Stimulated activated CD8-positive, alpha-beta memory T cell treated with anti-CD3 and anti-CD28 coated beads, Interleukin-2, amount 100 ng/mL, for 1 hour (primary cell): Measurements from ENCODE around the gene PNPLA1.

Source experiments
- DNase-seq, 2 donors: peaks; one replicate each; pipeline ENCODE4 v3.0.0-alpha.2; 2020; ENCODE audit warnings: low read depth in 2 of 2

Gene PNPLA1

DNA sequence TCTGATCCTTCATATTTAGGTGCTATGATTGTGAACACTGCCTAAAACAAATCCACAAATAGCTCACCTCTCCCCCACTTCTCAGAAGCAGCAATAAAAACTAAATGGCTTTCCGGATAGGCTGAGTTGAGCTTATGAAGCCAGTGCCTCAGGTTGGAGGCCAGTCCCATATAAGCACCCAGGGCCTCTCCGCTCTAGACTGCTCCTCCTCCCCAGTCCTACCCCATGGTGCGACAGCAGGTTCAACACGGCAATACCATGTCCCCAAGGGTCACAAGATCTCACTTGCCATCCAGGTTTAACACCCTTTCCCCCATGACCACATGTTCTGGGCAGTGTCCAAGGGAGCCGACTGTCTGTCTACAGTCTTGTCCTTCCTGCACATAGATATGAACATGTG, 46.1 kb downstream of the PNPLA1 start:
- no peak for DNase-seq

DNA sequence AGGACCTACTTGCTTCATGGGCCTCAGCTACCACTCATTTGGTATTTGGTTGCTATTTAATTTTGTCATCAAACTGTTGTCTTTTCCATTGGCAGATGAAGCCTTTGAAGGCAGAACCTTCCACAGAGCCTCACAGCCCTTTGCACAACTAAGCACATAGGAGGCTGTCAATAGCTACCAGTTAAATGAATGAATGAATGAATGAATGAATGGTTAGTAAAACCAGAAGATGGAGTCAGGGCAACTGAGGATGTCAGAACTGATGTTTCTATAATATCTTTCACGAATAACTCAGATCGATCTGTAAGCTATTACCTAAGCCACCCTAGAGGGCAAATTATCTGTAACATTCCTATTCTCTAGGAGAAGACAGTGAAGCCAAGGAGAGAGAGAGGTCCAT, 47.8 kb downstream of the PNPLA1 start:
- no peak for DNase-seq

DNA sequence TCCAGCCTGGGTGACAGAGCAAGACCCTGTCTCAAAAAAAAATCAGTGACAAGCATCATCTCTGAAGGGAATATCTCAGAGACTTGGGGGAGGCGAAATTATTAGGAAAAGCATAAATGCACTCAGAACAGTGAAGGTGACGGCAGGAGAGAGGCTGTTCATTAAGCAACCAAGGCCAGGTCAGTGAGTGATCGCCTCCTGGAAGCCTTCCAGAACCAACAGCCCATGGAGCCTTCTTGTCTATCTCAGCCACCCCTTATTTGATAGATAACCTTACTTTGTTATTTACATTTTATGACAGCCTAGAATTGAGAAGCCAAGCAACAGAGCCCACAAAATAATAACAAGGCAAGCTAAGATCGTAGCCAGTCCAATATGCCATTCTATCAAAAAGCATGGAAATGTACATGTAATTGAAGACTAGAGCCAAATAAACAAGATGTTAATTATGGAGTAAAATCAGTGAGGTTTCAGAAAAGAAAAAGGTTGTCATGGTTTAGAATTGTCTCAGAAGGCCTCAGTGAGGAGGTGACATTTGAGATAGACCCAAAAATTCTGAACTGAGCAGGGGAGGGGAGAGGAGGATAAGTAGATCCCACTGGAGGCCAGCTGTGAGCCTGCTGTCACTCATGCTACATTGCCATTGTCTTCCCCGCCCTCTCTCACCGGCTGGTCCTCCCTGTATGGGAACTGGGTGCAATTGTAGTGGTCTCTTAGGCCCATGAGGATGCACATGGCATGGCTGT, 49.0 kb downstream of the PNPLA1 start:
- DNase-seq = no peak

DNA sequence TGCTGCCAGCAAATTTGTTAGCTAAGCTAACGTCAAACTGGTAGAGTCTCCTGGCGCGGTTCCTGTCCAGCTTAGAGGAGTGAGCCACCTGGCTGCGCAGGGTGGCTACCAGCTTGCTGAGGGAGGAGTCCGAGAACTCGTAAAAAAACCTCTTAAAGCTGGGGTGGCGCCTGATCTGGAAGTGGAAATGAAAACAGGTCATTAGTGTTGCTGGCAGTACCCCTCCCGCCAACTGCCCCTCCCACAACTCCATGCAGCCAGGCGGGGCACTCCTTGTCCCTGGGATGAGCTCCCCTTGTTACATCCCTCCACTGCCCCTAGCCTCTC, 49.5 kb downstream of the PNPLA1 start:
- no peak for DNase-seq

DNA sequence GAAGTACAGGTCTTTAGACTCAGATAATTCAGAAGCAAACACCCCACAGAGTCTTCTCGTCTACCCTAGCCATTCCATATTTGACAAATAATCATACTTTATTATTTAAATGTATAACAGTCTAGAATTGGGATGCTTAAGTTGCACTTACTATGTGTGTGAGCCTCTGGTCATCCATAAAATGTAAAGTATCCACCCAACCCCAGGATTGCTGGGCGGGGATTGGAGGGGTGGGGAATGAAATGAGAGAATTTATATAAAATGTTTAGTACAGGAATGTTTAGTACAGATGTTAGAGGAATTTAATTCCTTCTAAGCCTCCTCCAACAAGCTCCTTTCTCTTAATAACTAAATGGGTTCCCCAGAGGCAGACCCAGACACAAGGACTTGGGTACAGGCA, 50.0 kb downstream of the PNPLA1 start:
- no peak for DNase-seq

DNA sequence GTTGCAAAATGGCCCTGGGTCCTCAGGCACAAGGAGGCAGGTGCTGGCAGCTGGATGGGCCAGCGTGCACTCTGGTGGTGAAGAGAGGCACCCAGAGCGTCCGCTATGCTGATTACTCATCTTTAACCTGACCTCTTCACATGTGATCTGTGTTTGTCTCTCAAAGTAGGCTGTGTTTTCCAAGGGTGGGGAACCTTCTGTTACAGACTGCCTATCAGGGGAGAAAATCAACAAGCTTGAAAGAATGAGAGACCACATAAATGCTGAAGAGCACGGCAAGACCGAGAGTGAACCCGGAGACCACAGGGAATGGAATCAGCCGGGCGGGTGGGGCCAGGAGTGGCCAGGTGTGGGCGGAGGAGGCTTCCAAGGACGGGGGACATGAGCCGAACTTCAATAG, 50.6 kb downstream of the PNPLA1 start:
- DNase-seq = no peak

DNA sequence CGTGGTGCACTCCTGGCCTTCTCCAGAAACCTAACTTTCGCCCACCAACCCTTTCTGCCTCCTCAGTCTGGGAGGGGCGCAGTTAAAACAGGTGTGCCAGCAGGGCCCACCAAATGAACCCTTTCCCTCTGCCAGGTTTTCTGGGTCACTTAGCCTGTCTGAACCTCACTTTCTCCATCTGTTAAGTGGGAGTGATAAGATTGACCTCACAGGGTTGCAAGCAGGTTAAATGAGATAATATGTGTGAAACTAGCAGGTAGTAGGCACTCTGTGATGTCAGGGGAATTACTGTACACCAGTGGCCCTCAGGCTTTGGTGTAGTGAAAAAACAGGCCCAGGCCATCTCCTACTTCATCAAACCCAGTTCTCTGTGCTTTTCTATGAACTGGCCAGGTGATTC, 52.7 kb downstream of the PNPLA1 start:
- DNase-seq = no peak

DNA sequence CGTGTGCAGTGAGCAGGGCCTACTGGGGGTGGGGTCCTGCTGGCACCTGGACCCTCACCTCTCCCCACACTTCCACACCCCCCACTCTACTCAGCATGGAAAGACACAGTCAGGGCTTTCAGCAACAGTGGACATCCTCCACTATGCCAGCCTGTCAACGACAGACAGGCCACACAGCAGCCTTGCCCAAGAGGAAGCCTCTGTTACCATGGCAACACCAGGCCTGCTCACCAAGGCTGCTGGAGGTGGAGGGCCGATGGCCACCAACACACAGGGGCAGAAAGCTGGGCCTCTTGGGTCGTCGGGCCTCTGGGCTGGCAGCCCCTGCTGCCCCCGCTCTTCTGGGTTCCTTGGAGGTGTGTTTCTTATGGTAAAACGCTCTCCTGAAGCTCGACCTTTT, 53.2 kb downstream of the PNPLA1 start:
- DNase-seq = no peak

DNA sequence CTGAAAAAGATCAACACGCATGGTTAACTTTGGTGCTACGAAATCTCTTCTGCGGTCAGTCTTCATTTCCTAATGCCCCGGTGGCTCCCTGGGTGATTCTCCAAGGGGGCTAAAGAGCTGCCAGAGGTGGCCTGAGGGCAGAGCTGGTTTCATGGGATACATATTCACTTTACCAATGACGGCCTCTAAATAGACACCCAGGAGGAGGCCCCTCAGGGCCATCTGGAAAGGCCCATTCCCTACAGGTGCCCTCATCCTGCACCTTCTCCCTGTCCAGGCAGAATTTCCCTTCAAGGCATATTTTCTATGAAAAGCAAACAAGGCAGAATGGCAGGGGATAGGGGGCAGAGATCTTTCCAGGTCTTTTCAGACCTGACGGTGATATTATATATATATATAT, 54.3 kb downstream of the PNPLA1 start:
- DNase-seq = no peak

DNA sequence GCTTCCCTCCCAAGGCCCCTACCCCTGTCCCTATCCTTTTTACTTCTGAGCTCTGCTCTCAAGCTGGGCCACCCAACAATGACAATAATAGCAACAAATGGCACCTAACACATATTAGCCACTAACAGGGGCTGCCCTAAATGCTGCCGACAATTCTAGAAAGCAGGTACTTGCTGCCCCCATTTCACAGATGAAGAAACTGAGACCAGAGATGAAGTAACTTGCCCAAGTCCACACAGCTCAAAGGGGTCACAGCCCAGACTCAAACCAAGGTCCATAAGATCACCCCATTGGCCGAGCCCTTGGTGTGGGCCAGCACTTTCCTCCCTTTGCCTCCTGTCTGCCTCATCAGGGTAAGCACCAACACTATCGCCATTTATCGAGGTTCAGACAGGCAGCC, 54.9 kb downstream of the PNPLA1 start:
- DNase-seq = no peak

DNA sequence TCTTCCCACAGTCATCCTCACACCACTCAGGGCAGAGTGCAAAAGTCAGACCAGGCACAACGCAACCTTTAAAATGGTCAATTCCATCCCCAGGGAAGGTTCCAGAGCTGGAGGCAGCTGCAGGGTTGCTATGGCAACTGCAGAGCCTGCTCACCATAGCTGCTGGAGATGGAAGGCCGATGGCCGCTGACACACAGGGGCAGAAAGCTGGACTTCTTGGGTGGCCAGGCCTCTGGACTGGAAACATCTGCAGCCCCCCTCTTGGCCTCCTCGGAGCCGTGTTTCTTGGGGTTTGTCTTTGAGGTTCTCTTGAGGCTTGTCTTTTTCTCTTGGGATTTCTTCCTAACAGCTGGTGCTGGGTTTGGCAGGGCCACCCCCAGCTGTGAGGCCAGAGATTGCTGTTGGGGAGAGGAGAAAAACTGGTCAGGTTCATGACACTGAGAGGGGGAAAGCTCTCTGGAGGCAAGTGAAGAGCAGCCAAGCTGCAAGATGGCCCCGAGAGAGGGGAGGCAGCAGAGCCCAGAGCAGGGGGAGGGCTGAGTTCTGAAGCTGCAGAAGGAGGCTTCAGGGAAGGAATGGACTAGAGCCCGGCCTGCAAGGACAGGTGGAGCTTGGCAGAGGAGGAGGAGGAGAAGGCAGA, 56.6 kb downstream of the PNPLA1 start:
- DNase-seq = no peak

DNA sequence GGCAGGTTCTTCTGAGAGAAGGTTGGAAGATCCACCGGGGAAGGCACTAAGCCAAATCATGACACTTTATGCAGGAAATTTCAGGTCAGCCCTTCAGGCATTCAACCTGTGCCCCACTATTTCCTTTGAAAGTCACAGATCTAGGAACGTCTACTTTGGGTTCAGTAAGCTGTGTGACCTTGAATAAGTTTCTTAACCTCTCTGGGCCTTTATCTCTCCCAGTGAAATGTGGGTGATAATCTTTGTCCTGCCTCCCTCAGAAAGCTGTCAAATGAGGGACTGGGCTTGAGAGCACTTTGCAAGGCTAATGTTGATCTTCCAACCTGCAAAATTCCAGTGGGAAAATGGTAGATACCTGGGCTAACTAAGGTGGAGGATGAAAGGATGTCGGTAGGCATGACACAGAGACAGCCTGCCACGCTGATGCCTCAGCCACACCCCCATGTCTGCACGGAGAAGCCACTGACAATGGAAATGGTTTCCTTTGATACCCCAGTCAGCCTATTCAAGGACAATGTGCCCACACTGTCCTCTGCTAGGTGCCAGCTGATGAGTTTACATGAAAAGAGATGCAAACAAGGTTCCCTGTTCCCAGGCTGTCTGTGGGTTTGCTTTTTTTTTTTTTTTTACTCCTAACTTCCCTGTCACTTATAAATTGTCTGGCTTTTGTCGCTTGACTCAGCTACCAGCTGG, 57.5 kb downstream of the PNPLA1 start:
- DNase-seq = no peak

DNA sequence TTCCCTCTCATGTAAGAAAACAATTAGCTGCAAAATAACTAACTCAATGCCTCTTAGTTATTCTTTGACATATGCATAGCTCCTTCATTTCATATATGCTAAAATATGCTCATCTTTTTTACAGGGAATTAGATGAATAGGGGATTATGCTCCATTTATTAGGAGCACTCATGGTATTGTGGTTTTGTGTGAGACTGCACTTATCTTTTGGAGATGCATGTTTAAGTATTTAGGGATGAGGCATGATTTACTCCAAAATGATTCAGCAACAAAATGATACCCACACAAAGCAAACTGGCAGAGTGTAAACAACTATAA, 58.0 kb downstream of the PNPLA1 start:
- DNase-seq = no peak

DNA sequence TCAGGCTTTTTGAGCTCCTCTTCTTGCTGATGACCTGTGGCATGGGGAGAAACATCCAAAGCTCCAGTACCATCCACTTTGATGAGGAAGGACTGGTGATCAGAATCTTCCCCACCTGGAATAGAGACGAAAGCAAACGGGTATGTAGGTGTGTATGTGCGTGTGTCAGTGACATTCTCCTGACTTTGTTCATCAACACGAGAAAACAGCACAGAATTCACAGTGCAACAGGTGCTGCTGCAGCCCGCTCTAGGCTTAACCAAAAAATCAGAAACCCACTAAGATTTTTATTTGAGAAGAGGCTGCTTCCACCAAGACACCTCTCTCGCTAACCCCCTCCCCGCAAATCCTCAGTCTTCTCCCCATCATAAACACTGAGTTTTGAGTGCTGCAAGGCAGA, 58.7 kb downstream of the PNPLA1 start:
- DNase-seq = no peak

DNA sequence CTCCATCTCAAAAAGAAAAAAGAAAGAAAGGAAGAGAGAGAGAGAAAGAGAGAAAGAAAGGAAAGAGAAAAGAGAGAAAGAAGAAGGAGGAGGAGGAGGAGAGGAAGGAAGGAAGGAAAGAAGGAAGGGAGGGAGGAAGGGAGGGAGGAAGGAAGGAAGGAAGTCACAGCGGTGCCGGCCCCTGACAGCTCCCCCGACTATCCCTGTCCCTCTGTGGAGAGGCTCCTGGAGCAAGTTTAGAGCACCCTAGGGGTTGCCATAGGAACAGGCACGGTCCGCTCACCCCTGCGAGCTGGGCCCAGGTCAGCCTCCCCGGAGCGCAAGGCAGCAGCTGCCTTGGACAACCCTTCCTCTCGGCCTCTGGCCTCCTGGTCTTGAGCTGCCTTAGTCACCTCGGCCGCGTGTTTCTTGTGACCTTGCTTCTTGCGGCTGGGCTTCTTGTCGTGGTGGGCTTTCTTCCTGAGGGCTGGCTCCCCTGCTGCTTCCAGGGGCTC, 60.0 kb downstream of the PNPLA1 start:
- no peak for DNase-seq

DNA sequence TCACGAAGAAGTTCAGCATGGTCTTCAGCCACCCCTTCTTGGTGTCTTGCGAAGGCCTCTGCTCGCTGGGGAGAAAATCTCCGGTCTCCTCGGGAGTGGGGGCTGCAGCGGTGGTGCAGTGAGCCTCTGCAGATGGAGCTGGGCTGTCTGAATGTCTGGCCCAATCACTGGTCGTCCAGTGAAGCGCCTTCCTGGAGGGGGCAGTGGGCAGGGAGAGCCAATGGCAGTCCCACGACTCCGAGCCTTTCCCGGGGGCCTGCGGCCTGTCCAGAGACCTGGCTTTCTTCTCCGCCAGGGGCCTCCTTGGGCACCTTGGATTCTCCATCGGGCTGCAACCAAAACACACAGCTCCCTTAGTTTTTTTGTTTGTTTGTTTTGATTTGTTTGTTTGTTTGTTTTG, 60.5 kb downstream of the PNPLA1 start:
- no peak for DNase-seq

DNA sequence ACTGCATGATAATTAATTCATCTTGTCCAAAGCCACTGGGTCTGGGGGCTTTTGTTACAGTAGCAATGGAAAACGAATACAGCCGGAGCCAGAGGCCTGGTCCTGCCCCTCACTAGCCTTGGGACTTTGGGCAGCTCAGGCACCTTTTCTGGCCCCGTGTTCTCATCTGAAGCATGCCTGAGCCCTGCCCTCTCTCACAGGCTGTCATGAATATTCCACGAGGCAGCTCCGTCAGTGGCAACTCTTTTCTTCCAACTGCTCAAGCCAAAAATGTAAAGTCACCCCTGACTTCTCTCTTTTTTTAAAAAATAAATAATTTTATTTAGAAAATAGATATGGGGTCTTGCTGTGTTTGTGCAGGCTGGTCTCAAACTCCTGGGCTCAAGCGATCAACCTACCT, 61.5 kb downstream of the PNPLA1 start:
- DNase-seq = no peak

DNA sequence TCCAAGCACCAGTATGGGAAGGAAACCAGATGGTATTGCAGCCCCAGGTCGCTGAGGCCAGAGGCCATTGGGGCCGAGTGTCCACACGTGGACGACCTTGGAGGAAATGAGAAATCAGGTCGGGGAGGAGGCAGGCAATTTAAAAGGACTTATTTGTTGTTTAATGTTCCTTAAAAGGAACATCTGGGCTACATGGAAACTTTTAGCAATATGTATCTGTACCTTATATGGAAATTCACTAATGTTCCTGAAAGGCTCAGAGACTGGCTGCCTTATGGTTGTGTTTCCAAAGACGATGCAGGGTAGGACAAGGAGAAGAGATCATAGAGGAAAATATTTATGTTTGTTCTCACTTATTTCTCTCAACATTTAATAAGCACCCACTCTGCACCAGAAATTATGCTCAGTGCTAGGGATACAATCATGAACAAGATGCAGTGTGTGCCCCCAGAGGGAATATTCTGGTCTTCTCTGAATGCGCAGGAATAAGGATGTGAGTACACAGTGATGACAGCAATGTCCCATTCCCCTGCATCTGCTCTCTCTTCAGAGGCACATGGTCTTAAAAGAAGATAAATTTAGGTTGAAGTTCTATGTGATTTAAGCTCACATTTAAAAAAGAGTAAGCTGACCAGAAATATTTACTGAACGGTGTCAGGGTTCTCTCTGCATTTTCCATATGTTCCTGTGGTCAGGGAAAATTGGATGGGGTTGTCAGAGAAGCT, 63.5 kb downstream of the PNPLA1 start:
- no peak for DNase-seq

DNA sequence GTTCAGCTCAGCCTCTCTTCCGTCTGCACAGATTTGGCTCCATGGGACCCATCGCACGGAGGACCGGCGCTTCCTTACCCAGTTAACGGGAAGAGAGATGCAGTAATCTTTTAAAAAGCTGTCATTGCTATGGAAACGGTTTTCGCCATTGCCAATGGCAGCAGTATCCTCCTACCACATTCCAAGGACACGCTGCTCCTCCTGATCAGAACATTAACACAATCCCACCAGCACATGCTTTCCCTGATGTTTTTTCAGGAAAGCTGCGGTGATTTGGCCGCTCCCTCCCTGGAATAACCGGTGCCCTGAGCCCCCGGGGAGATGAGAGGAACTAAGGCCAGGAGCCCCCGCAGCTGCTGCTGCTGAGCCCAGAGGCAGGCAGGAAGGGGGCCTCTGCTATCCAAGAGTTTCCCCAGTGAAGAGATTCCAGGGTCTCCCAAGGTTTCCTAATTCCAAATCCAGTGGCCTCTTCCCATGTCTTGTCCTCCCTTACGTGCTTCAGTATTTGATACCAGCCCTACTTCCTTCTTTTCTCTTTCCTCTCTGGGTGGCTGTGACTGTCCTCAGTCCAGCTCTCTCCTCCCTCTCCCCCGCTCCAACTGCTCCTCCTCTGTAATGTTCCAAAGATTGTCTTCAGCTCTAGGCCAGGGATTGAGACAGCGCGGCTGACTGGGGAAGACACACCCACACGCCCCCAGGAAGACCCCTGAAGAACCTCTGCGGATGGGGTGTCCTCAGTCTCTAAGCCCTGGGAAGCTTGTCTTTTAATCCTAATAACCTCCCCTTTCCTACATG, 64.3 kb downstream of the PNPLA1 start:
- DNase-seq = no peak

DNA sequence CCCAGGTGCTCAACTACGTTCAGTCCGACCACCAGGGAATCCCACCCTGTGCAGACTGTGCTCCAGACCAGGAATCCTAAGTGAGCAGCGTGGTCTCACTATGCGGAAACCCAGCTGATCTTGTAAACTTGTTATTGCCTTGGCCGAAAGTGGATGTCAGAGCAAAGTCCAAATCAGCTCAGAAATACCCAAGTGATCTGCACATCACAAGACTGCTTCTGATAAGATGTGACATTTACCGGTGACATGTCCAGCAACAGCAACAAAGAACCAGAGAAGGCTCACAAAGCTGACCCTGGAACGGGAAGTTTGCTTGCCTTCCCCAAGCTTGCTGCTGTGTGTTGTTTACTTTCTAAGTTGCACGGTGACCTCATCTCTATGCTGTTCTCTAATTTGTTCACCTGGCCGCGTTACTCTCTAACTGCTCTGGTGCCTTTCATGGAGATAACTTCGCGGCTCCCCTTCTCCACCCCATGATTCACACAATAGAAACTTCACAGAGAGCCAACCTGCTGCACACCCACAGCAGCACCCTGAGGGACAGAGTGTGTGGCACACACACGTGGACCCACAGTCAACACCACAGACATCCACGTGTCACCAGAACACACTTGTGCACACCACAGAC, 65.1 kb downstream of the PNPLA1 start:
- no peak for DNase-seq

DNA sequence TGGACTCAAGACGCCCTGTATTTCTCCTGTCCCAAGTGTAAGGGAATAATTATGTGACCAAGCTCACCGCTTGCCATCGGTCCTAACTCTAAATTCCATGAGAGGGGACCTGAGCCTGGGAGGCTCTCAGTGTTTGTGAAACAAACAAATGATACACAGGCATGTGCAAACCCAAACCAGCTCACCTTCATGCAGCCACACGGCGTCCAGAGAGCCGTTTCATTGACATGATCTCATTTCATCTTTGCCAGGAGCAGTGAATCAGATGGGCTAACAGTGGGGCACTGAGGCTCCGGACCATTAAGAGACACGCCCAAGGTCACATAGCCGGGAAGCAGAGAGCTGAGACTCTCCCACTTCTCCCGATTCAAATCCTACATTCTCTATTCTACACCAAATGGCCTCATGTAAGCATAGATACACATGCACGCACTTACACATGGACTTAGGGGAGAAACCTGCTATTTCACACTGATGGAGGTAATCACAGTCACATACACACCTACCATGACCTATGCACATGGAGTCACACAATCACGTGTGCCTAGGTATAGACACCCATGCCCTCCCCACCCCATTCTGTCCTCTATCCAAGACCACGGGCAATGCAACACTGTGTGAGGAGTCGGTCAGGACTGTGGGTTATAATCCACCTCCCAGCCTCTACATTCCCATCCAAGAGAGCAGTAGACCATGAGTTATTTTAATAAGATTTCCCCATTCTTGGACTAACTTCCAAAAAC, 65.8 kb downstream of the PNPLA1 start:
- DNase-seq = no peak
